ENCODE measurements around the gene MMP27.

MMP27 gene

GRCh38 chr11:102661040-102661439 is 44.5 kb downstream of the MMP27 start:
- no peak overlapping the region for H3K4me3 ChIP-seq (ENCODE audit: low read depth, low read length)
- no peak for DNase-seq (ENCODE audit: low read depth)
- TF ChIP-seq CTCF (IDR thresholded peaks at IDR 0.05; ENCODE audit: insufficient read depth, low read depth, low read length, missing control alignments) = no peak

GRCh38 chr11:102656528-102656927 is 49.0 kb downstream of the MMP27 start:
- TF ChIP-seq CTCF (IDR thresholded peaks at IDR 0.05; ENCODE audit: insufficient read depth, low read depth, low read length, missing control alignments) = no peak
- no peak overlapping the region for H3K4me3 ChIP-seq (ENCODE audit: low read depth, low read length)
- no peak for DNase-seq (ENCODE audit: low read depth)

GRCh38 chr11:102655547-102655946 is 50.0 kb downstream of the MMP27 start:
- TF ChIP-seq CTCF (IDR thresholded peaks at IDR 0.05; ENCODE audit: insufficient read depth, low read depth, low read length, missing control alignments) = no peak
- H3K4me3 ChIP-seq (ENCODE audit: low read depth, low read length) = no peak overlapping the region

GRCh38 chr11:102654761-102655160 is 50.8 kb downstream of the MMP27 start:
- TF ChIP-seq CTCF (IDR thresholded peaks at IDR 0.05; ENCODE audit: insufficient read depth, low read depth, low read length, missing control alignments) = no peak
- no peak for DNase-seq (ENCODE audit: low read depth)
- no peak overlapping the region for H3K4me3 ChIP-seq (ENCODE audit: low read depth, low read length)

More at GRCh38 chr11:102655547-102655946, 50.0 kb downstream of the MMP27 start:
- no peak for DNase-seq (ENCODE audit: low read depth)

GRCh38 chr11:102653744-102654291 is 51.8 kb downstream of the MMP27 start:
- no peak overlapping the region for H3K4me3 ChIP-seq (ENCODE audit: low read depth, low read length)
- no peak for TF ChIP-seq CTCF (IDR thresholded peaks at IDR 0.05; ENCODE audit: insufficient read depth, low read depth, low read length, missing control alignments)
- DNase-seq (ENCODE audit: low read depth) = peak; percentile 15

GRCh38 chr11:102647430-102647829 is 58.1 kb downstream of the MMP27 start:
- TF ChIP-seq CTCF (IDR thresholded peaks at IDR 0.05; ENCODE audit: insufficient read depth, low read depth, low read length, missing control alignments) = no peak
- no peak for DNase-seq (ENCODE audit: low read depth)
- no peak overlapping the region for H3K4me3 ChIP-seq (ENCODE audit: low read depth, low read length)

- DNase-seq (ENCODE audit: low read depth) = no peak
- no peak overlapping the region for H3K4me3 ChIP-seq (ENCODE audit: low read depth, low read length)
- no peak for TF ChIP-seq CTCF (IDR thresholded peaks at IDR 0.05; ENCODE audit: insufficient read depth, low read depth, low read length, missing control alignments)
Observed at GRCh38 chr11:102643941-102644340, 61.6 kb downstream of the MMP27 start.

Measured in GM12865 (cell line).